UCSD-AML1 (cell line): ENCODE results near the gene NPPC.
A peak's percentile ranks its signal among the peaks of the same experiment; 100 is the strongest.
"Not testable (repeated sequence)": the region's sequence is repeated elsewhere in the genome, so short reads cannot be mapped to it uniquely, and the experiment has no call there.

Source experiments
- DNase-seq: peaks from one replicate; lab custom pipeline; 2025; ENCODE audit not compliant: unreplicated experiment; lab: John Stamatoyannopoulos, UW

Gene NPPC

GRCh38 chr2:231926180-231926741, at the start of gene NPPC:
TSS of gene NPPC (minus strand) at chr2:231926396. CDS start at chr2:231926249, 147 bp downstream.
- DNase-seq = peak; percentile 55

GRCh38 chr2:231975001-231975400, 48.8 kb upstream of the NPPC start:
- no peak for DNase-seq

GRCh38 chr2:231970461-231970860, 44.3 kb upstream of the NPPC start:
- DNase-seq = no peak

GRCh38 chr2:231968820-231969219, 42.6 kb upstream of the NPPC start:
- DNase-seq = no peak

GRCh38 chr2:231966886-231967285, 40.7 kb upstream of the NPPC start:
- DNase-seq = no peak

- no peak for DNase-seq
These were observed 38.9 kb upstream of the NPPC start for GRCh38 chr2:231965102-231965501.

- peak; percentile 81 for DNase-seq
These were observed 35.4 kb upstream of the NPPC start, which contains the start of gene DIS3L2 for GRCh38 chr2:231961349-231962166. TSS of gene DIS3L2 (plus strand) at chr2:231961713. CDS start at chr2:232014928, 53,215 bp downstream.

GRCh38 chr2:231960810-231961348, 34.7 kb upstream of the NPPC start:
- no peak for DNase-seq

- DNase-seq = no peak
These were observed 31.9 kb upstream of the NPPC start for GRCh38 chr2:231957913-231958763.

- DNase-seq = no peak
These were observed 29.7 kb upstream of the NPPC start for GRCh38 chr2:231955758-231956472.

- no peak for DNase-seq
These were observed 25.3 kb upstream of the NPPC start for GRCh38 chr2:231951452-231952035.

- DNase-seq = no peak
These were observed 21.5 kb upstream of the NPPC start for GRCh38 chr2:231947694-231948093.

- not testable (repeated sequence) for DNase-seq
These were observed 20.9 kb upstream of the NPPC start for GRCh38 chr2:231947112-231947511.

GRCh38 chr2:231946241-231946814, 20.1 kb upstream of the NPPC start:
- DNase-seq = no peak

- no peak for DNase-seq
These were observed 16.0 kb upstream of the NPPC start for GRCh38 chr2:231942180-231942579.

GRCh38 chr2:231941673-231942072, 15.5 kb upstream of the NPPC start:
- no peak for DNase-seq

- DNase-seq = peak; percentile 33
These were observed 14.6 kb upstream of the NPPC start for GRCh38 chr2:231940795-231941194.

GRCh38 chr2:231939022-231939421, 12.8 kb upstream of the NPPC start:
- no peak for DNase-seq

GRCh38 chr2:231937057-231937456, 10.9 kb upstream of the NPPC start:
- DNase-seq = no peak

GRCh38 chr2:231936491-231936890, 10.3 kb upstream of the NPPC start:
- no peak for DNase-seq
